LNCaP clone FGC (cell line): ENCODE results near the gene MADCAM1.

Experiments
- DNase-seq: peaks from one replicate; pipeline ENCODE4 v3.0.0-alpha.2; 2011; ENCODE audit warnings: low read depth
- H3K4me3 ChIP-seq: 2 replicates; pipeline ENCODE4 v1.5.1; 2011; ENCODE audit warnings: mild to moderate bottlenecking, low read depth, low read length, control low read depth
- CTCF ChIP-seq: IDR thresholded peaks from 2 replicates; pipeline ENCODE4 v1.5.1; 2012; ENCODE audit warnings: mild to moderate bottlenecking; ENCODE audit not compliant: control insufficient read depth, insufficient read depth; ENCODE audit errors: extremely low read depth

The MADCAM1 gene

DNA sequence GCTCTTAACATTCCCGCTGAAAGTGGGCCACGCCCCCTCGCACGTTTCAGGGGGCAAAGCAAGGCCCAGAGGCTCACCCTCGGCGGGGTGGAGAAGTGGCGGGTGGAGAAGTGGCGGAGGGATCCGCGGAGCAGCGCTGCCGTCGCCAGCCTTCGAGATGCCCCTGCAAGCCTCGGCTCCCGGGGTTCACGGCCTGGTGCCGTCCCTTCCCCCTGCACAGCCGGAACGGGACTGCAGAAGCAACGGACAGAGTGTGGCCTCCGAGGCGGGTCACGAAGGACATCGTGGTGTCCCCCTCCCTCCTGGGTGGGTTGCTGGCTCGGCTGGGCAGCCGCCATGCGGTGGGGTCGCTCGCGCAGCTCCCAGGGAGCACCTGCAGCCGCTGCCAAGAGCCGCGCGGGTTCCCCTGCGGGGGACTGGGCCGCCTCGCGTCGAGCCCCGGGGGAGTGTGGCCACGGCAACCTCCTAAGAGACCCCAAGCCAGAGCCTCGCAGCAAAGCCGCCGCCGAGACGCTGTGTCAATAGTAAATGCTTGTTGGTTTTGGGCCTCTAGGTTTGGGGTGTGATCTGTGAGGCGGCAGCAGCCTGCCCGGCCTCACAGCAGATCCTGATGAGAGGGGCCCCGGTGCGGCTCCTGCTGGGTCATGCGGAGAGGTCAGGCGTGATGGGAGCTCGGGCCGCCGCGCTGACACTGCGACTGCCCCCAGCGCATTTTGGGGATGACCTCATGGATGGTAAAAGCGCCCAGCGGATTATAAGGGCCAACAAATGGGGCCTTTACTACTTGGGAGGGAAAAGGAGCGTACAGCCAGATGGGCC is 16.5 kb downstream of the MADCAM1 start:
- H3K4me3 ChIP-seq: no peak overlapping the region
- TF ChIP-seq CTCF: no peak
- no peak for DNase-seq

DNA sequence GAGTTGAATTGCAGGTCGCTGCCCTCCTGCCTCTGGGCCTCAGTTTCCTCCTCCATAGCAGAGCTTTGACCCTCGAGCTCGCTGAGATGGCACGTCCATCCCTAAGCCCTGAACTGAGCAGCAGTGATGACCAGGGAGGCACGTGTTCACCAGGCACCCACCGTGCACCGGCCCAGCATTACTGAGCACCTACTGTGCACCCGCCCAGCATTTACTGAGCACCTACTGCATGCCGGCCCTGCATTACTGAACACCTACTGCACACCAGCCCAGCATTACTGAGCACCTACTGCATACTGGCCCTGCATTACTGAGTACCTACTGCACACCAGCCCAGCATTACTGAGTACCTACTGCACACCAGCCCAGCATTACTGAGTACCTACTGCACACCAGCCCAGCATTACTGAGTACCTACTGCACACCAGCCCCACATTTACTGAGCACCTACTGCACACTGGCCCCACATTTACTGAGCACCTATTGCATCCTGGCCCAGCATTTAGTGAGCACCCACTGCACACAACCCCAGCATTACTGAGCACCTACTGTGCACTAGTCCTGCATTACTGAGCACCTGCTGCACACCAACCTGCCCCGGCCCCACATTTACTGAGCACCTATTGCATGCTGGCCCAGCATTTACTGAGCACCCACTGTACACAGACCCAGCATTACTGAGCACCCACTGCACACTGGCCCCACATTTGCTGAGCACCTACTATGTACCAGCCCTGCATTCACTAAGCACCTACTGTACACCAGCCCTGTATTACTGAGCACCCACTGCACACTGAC is 17.3 kb downstream of the MADCAM1 start:
- no peak overlapping the region for H3K4me3 ChIP-seq
- DNase-seq: no peak
- TF ChIP-seq CTCF: no peak

DNA sequence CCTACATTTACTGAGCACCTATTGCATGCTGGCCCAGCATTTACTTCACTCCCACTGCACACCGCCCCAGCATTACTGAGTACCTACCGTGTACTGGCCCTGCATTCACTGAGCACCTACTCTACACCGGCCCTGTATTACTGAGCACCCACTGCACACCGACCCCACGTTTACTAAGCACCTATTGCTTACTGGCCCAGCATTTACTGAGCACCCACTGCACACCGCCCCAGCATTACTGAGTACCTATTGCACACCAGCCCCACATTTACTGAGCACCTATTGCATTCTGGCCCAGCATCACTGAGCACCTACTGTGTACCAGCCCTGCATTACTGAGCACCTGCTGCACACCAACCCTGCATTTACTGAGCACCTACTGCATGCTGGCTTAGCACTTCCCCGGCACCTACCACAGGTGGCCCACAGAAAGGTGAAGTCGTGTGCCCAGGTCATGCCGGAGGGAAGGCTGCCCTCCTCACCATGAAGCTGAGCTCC is 17.9 kb downstream of the MADCAM1 start:
- DNase-seq: no peak
- no peak for TF ChIP-seq CTCF
- H3K4me3 ChIP-seq: no peak overlapping the region

- no peak for DNase-seq
- no peak for TF ChIP-seq CTCF
- no peak overlapping the region for H3K4me3 ChIP-seq
These were observed 21.7 kb downstream of the MADCAM1 start for GRCh38 chr19:517721-518597.

- DNase-seq: no peak
- TF ChIP-seq CTCF: no peak
- H3K4me3 ChIP-seq: no peak overlapping the region
These were observed 22.4 kb downstream of the MADCAM1 start for GRCh38 chr19:518598-519231.

DNA sequence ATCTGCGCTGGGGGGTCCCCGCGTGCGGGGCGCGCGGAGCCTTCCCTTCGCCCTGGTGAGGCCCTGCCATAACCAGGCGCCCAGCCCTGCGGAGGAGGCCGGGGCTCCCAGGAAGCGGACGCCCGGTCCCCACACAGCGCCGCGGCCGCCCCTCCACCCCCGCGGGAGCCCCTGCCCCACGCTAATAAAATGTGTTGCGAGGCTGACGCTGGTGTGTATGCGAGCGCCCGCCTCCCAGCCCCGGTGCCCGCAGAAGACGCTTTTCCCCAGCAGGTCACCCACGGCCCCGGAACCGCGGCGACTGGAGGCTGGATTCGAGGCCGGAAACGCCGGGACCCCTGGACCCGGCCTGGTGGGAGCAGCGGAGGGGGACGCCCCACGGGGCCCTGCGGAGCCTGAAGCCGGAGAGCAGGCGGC is 23.2 kb downstream of the MADCAM1 start:
- no peak overlapping the region for H3K4me3 ChIP-seq
- no peak for DNase-seq
- TF ChIP-seq CTCF: no peak
